Right ventricle myocardium inferior (tissue), 1 donor: ENCODE results near the gene PSMD13. TPM values are rescaled to one million over a fixed set of nuclear protein-coding genes. Genes with fewer than 3 reads are reported as not detected.

Source experiments
- total RNA-seq: library from RNA; stranded (reverse); fragmentation: NEBNext Ultra II Directional; extraction: Animal tissue kit (Norgen Biotek cat#: 25700); gene quantifications from one replicate; pipeline ENCODE4 v1.2.1, GENCODE V29; 2021
- donor health status: DM: no; HTN: yes; CAD: no; lungs with severe emphysema.

PSMD13 gene
- total RNA-seq, 1 donor from 2014 or later, result 91.7 TPM

Other genes starting within 250 kb of the PSMD13 start
- gene SCGB1C1, start 43.9 kb upstream of the PSMD13 start, total RNA-seq, result not detected
- gene BET1L, start 29.6 kb upstream of the PSMD13 start, total RNA-seq, result 19.4 TPM
- gene RIC8A, start 29.3 kb upstream of the PSMD13 start, total RNA-seq, result 52.3 TPM
- 39.7 TPM for gene SIRT3, start 634 bp upstream of the PSMD13 start, total RNA-seq
- gene NLRP6, start 41.4 kb downstream of the PSMD13 start, total RNA-seq, result 0.14 TPM
- gene PGGHG, start 52.1 kb downstream of the PSMD13 start, total RNA-seq, result 10.0 TPM
- not detected for gene IFITM5, start 62.5 kb downstream of the PSMD13 start, total RNA-seq
- gene IFITM2, start 70.8 kb downstream of the PSMD13 start, total RNA-seq, result 253 TPM
- 125 TPM for gene IFITM1, start 77.1 kb downstream of the PSMD13 start, total RNA-seq
- gene IFITM3, start 83.9 kb downstream of the PSMD13 start, total RNA-seq, result 401 TPM
- 0.54 TPM for gene B4GALNT4, start 132.5 kb downstream of the PSMD13 start, total RNA-seq
- 0.32 TPM for gene PKP3, start 157.2 kb downstream of the PSMD13 start, total RNA-seq
- 50.0 TPM for gene SIGIRR, start 178.0 kb downstream of the PSMD13 start, total RNA-seq
- 0.41 TPM for gene ANO9, start 205.0 kb downstream of the PSMD13 start, total RNA-seq
- gene PTDSS2, start 213.3 kb downstream of the PSMD13 start, total RNA-seq, result 27.8 TPM